NT2/D1 (cell line): ENCODE results near the gene P2RX6.
A peak's percentile ranks its signal among the peaks of the same experiment; 100 is the strongest.

ENCODE experiments used
- DNase-seq: peaks from one replicate; pipeline ENCODE4 v3.0.0-alpha.2; 2011; ENCODE audit warnings: low read depth, low spot score
- H3K27me3 ChIP-seq: 2 replicates; pipeline ENCODE4 v1.6.0; 2011; ENCODE audit warnings: mild to moderate bottlenecking; ENCODE audit not compliant: insufficient read length, insufficient read depth
- H3K36me3 ChIP-seq: 2 replicates; pipeline ENCODE4 v1.6.1; 2011; ENCODE audit warnings: mild to moderate bottlenecking, low read length, mixed read lengths; ENCODE audit not compliant: insufficient read depth, insufficient read length
- H3K4me1 ChIP-seq: 2 replicates; pipeline ENCODE4 v1.5.1; 2011; ENCODE audit not compliant: insufficient read depth, insufficient read length
- H3K4me3 ChIP-seq: 2 replicates; pipeline ENCODE4 v1.5.1; 2011; ENCODE audit warnings: low read depth; ENCODE audit not compliant: insufficient read length
- H3K9ac ChIP-seq: 2 replicates; pipeline ENCODE4 v1.6.0; 2011; ENCODE audit warnings: low read depth; ENCODE audit not compliant: insufficient read length
- H3K9me3 ChIP-seq: 2 replicates; pipeline ENCODE4 v1.5.1; 2011; ENCODE audit warnings: mild to moderate bottlenecking, low read length; ENCODE audit not compliant: insufficient read depth
- SUZ12 ChIP-seq: IDR thresholded peaks from 2 replicates; pipeline ENCODE4 v1.6.1; 2011; ENCODE audit not compliant: insufficient read length, insufficient read depth; ENCODE audit errors: extremely low read depth
- YY1 ChIP-seq: IDR thresholded peaks from 2 replicates; pipeline ENCODE4 v1.6.1; 2011; ENCODE audit not compliant: insufficient read length, insufficient read depth
- ZNF274 ChIP-seq: IDR thresholded peaks from 2 replicates; pipeline ENCODE4 v1.6.1; 2011; ENCODE audit warnings: mild to moderate bottlenecking, low read depth, low read length

P2RX6 gene

DNA sequence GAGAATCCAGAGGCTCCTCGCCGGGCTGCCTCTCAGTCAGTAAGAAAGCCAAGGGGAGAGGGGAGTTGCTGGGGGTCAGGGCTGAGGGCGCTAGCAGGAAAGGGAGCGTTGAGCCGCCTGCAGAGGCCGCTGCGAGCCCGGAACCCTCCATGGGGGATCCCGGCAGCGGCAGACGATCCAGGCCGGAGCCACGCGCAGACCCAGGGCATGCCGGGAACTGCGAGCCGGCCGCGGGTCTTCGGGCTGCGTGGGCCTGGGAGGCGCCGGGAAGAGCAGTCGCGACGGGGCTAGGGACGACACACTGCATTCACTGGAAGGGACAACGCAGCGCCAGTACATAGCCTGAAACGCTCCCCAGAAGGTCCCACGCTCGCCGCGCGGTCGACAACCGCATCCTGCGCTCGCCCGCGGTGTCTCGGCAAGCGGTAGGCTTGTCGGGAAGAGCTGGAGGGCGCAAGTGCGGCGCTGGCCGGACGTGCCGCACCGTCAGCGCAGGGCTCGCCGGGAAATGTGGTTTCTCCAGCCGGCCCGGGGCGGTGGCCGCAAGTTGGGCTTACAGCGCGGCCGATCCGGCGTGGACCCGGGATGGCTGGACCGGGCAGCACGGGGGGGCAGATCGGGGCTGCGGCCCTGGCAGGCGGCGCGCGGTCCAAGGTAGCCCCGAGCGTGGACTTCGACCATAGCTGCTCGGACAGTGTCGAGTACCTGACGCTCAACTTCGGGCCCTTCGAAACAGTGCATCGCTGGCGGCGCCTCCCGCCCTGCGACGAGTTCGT lies 33.0 kb upstream of the P2RX6 start, which contains the start of gene LZTR1:
LZTR1 (plus strand) TSS at position 511 of the 776 bp plus-strand sequence; CDS start at position 586, 75 bp downstream.
- H3K27me3 ChIP-seq: peaks cover 12% of the 10 kb centered on the region
- H3K4me3 ChIP-seq: peak within 1 kb of the TSS; percentile 86
- H3K4me1 ChIP-seq: peaks cover 5% of the 10 kb centered on the region
- H3K9me3 ChIP-seq: no peaks in the 10 kb centered on the region
- H3K9ac ChIP-seq: peak within 1 kb of the TSS; percentile 98
- TF ChIP-seq ZNF274 (no peak), SUZ12 (no peak), YY1 (no peak)
- peaks cover 26% of the 10 kb centered on the region for H3K36me3 ChIP-seq
- peak; percentile 63 for DNase-seq

DNA sequence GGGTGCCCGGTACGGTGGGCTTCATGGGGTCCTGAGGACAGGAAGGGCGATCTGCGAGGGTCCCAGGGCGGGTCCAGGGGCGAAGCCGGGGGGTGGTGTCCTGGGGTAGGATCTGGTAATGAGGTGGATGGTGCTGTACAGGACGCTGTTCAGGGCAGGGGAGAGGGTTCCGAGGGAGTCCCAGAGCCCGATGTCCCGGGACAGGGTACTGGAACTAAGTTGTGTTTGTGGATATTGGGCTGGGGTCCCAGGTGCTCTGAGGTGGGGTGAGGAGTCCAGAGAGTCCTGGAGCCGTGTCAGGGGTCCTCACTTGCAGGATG lies 32.4 kb upstream of the P2RX6 start:
- peaks cover 28% of the 10 kb centered on the region for H3K36me3 ChIP-seq
- TF ChIP-seq YY1: no peak
- no peak for TF ChIP-seq ZNF274
- TF ChIP-seq SUZ12: no peak
- H3K4me3 ChIP-seq: peak overlapping the region; percentile 86
- H3K9me3 ChIP-seq: no peaks in the 10 kb centered on the region
- DNase-seq: no peak
- peak overlapping the region; percentile 98 for H3K9ac ChIP-seq
- peaks cover 5% of the 10 kb centered on the region for H3K4me1 ChIP-seq
- H3K27me3 ChIP-seq: peaks cover 10% of the 10 kb centered on the region

DNA sequence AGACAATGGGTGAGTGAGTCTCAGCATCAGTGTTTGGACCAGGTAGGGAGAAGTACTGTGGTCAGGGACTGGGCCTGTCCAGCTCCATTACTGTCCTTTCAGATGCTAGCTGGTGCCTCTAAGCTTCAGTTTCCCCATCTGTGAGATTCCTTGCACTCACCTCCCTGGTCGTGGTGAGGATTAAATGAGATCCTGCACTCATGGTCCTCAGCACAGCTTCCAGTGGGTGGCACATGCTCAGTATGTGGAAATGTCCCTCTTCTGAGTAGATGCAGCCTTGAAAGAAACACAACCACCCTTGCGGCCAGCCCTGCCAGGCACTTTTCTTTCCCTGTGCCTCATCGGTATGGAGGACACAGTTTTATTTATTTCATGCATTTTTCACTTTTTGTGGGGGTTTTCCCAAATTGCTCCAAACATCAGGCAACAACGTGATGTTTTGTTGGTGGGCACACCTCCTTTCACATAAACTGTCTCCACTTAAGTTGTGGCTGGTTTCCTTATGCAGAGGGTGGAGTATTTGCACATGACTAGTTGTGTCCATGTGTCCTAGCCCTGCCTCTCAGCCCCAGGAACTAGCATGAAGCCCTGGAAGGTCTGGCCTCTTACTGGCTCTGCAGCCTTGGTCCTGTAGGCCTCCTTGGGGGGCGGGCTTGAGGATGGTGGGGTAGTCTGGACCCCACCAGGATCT lies 31.7 kb upstream of the P2RX6 start:
- Histone ChIP-seq H3K4me3 (peak overlapping the region; percentile 86), H3K9ac (peak overlapping the region; percentile 98), H3K4me1 (peaks cover 5% of the 10 kb centered on the region), H3K27me3 (peaks cover 4% of the 10 kb centered on the region), H3K9me3 (no peaks in the 10 kb centered on the region), H3K36me3 (peaks cover 35% of the 10 kb centered on the region)
- TF ChIP-seq ZNF274 (no peak), SUZ12 (no peak), YY1 (no peak)
- DNase-seq: no peak

DNA sequence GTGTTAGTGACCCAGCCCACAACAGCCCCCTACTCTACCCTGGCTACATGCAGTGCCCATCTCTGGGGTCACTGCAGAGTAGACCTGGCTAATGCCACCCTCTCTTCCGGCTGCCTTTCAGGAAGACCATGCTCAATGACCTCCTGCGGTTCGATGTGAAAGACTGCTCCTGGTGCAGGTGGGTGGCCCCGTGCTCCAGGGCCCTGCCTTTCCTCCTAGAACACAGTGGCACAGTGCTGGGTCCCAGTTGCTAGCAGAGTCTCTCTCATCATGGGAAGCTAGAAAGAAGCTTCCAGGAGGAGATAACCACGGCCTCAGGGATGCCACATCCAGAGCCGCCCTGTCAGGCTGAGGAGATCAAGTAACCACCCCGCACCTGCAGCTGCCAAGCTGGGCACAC lies 29.2 kb upstream of the P2RX6 start:
- Histone ChIP-seq H3K36me3 (peaks cover 55% of the 10 kb centered on the region), H3K9me3 (no peaks in the 10 kb centered on the region), H3K4me3 (no peak overlapping the region), H3K4me1 (peaks cover 1% of the 10 kb centered on the region), H3K9ac (no peak overlapping the region), H3K27me3 (no peaks in the 10 kb centered on the region)
- no peak for DNase-seq
- TF ChIP-seq ZNF274: no peak
- no peak for TF ChIP-seq SUZ12
- no peak for TF ChIP-seq YY1

DNA sequence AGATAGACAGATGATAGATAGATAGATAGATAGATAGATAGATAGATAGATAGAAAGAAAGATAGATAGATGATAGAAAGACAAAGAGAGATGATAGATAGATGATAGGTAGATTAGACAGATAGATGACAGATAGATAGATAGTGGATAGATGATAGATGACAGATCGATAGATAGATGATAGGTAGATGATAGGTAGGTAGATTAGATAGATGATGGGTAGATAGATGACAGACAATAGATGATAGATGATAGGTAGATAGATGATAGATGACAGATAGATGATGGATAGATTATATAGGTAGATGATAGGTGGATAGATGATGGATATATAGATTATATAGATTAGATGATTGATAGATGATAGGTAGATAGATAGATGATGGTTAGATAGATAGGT lies 28.6 kb upstream of the P2RX6 start:
- TF ChIP-seq SUZ12: no peak
- no peak for TF ChIP-seq YY1
- TF ChIP-seq ZNF274: no peak
- H3K9me3 ChIP-seq: no peaks in the 10 kb centered on the region
- H3K4me3 ChIP-seq: no peak overlapping the region
- no peaks in the 10 kb centered on the region for H3K4me1 ChIP-seq
- H3K9ac ChIP-seq: no peak overlapping the region
- no peaks in the 10 kb centered on the region for H3K27me3 ChIP-seq
- peaks cover 61% of the 10 kb centered on the region for H3K36me3 ChIP-seq
- DNase-seq: no peak

DNA sequence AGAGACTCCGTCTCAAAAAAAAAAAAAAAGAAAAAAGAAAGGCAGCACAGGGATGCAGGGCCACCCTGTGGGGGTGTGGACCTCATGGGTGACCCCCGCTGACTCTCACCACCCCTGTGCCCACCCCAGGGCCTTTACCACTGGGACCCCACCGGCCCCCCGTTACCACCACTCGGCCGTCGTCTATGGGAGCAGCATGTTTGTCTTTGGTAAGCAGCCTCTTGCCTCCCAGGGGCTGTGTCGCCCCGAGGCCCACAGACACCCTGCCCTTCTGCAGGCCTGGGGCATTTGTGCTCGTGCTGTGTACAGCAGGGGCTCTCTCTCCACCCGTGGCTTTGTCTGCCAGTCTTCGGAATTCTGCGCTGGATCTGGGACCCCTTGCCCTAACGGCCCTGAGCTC lies 27.6 kb upstream of the P2RX6 start:
- H3K4me1 ChIP-seq: no peaks in the 10 kb centered on the region
- H3K9ac ChIP-seq: no peak overlapping the region
- DNase-seq: no peak
- no peaks in the 10 kb centered on the region for H3K27me3 ChIP-seq
- no peak overlapping the region for H3K4me3 ChIP-seq
- H3K36me3 ChIP-seq: peaks cover 71% of the 10 kb centered on the region
- TF ChIP-seq ZNF274 (no peak), YY1 (no peak), SUZ12 (no peak)
- H3K9me3 ChIP-seq: no peaks in the 10 kb centered on the region

DNA sequence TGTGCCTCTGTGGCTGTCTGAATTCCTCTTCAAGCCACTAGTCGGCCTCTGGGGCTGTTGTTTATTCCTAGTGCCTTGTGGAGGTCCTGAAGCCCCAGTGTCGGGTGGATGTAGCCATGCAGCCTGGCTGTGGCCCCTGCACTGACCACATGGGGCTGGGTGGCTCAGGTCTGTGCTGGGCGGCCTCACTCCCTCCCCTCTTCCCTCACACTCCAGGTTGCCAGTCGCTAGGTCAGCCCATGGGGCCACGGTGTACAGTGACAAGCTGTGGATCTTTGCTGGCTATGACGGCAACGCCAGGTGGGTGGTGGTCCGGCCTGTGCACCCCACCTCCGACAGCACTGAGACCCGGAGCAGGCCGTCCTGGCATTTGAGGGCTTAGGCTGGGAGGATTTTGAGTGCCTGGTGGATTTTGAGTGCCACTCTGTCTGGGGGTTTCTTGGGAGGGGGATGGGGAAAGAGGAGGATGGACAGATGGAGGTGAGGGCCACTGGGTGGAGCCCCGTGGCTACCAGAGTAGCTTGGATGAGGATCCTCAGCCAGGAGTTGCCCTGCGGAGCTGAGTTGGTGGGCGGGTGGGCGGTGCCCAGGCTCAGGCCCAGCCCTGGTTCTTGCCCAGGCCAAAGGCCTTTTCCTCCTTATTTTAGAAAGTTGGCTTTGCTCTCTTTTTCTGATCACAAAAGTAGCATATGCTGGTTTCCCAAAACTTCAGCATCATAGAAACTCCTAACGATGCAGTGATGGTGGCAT lies 26.2 kb upstream of the P2RX6 start:
- TF ChIP-seq SUZ12 (no peak), ZNF274 (no peak), YY1 (no peak)
- DNase-seq: no peak
- Histone ChIP-seq H3K36me3 (peaks cover 76% of the 10 kb centered on the region), H3K9ac (no peak overlapping the region), H3K27me3 (no peaks in the 10 kb centered on the region), H3K9me3 (no peaks in the 10 kb centered on the region), H3K4me1 (no peaks in the 10 kb centered on the region), H3K4me3 (no peak overlapping the region)
